ENCODE data around the gene ACADSB. TPM values are rescaled to one million over a fixed set of nuclear protein-coding genes. Genes with fewer than 3 reads are reported as not detected.

ACADSB gene
- total RNA-seq, 1 donor, result 9.4 TPM

DNA sequence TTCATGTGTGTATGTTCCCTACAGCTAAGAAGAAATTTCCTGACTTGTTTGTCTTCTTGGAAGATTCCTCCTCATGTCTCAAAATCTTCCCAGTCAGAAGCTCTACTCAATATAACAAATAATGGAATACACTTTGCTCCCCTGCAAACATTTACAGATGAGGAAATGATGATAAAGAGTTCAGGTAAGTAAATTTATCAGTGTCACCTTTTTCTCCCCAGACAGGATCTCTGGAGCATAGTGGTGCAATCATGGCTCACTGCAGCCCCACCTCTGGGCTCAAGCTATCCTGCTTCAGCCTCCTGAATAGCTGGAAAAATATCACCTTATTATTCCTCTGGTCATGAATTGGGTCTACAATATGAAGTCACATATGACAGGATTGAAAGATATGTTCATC, 25.5 kb downstream of the ACADSB start:
- no peaks in the 10 kb centered on the region for H3K9me3 ChIP-seq (ENCODE audit: low read depth, low read length)
- no peak overlapping the region for H3K4me3 ChIP-seq (ENCODE audit: insufficient read depth, low read length)
- H4K20me1 ChIP-seq (ENCODE audit: insufficient read depth, low read length), result no peaks in the 10 kb centered on the region
- no peak overlapping the region for H2AFZ ChIP-seq (ENCODE audit: low read length)
- TF ChIP-seq, protein P1, sequence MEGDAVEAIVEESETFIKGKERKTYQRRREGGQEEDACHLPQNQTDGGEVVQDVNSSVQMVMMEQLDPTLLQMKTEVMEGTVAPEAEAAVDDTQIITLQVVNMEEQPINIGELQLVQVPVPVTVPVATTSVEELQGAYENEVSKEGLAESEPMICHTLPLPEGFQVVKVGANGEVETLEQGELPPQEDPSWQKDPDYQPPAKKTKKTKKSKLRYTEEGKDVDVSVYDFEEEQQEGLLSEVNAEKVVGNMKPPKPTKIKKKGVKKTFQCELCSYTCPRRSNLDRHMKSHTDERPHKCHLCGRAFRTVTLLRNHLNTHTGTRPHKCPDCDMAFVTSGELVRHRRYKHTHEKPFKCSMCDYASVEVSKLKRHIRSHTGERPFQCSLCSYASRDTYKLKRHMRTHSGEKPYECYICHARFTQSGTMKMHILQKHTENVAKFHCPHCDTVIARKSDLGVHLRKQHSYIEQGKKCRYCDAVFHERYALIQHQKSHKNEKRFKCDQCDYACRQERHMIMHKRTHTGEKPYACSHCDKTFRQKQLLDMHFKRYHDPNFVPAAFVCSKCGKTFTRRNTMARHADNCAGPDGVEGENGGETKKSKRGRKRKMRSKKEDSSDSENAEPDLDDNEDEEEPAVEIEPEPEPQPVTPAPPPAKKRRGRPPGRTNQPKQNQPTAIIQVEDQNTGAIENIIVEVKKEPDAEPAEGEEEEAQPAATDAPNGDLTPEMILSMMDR (IDR thresholded peaks at IDR 0.05; ENCODE audit: extremely low read depth, low read depth, low read length), result no peak
- no peak for DNase-seq (ENCODE audit: insufficient read length, low spot score, missing footprints)
- no peaks in the 10 kb centered on the region for H3K4me1 ChIP-seq (ENCODE audit: insufficient read depth, low read length)
- no peaks in the 10 kb centered on the region for H3K27me3 ChIP-seq (ENCODE audit: insufficient read depth, low read length)
- no peak overlapping the region for H3K4me2 ChIP-seq (ENCODE audit: insufficient read depth, low read length)
- H3K79me2 ChIP-seq (ENCODE audit: insufficient read depth, low read length), result no peaks in the 10 kb centered on the region
- no peak overlapping the region for H3K27ac ChIP-seq (ENCODE audit: low read depth, low read length)
- H3K36me3 ChIP-seq (ENCODE audit: insufficient read depth, low read length), result no peaks in the 10 kb centered on the region

DNA sequence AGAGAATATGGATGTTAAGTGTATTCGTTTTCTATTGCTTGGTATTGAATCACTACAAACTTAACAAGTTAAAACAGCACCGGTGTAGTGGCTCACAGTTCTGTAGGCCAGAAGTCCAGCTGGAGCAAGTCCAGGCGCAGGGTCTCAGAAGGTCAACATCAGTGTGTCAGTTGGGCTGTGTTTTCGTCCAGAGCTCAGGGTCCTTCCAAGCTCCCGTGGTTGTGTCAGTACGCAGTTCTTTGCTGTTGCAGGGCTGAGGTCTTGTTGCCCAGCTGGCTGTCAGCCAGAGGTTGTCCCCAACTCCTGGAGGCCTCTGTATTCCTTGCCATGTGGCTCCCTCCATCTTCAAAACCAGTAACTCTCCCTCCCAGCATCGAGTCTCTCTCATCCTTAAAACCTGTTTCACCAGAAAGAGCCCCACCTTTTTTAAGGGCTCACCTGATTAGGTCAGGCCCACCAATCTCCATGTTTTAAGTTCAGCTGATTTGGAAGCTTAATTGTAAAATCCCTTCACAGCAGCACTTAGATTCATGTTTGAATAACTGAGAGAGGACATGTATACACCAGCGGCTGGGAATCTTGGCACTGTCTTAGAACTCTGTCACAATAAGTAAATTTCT, 26.8 kb downstream of the ACADSB start:
- no peak for DNase-seq (ENCODE audit: insufficient read length, low spot score, missing footprints)
- H3K27ac ChIP-seq (ENCODE audit: low read depth, low read length), result no peak overlapping the region
- no peak overlapping the region for H2AFZ ChIP-seq (ENCODE audit: low read length)
- no peaks in the 10 kb centered on the region for H3K9me3 ChIP-seq (ENCODE audit: low read depth, low read length)
- H3K4me1 ChIP-seq (ENCODE audit: insufficient read depth, low read length), result no peaks in the 10 kb centered on the region
- TF ChIP-seq, protein P1 (IDR thresholded peaks at IDR 0.05; ENCODE audit: extremely low read depth, low read depth, low read length), result no peak
- no peaks in the 10 kb centered on the region for H4K20me1 ChIP-seq (ENCODE audit: insufficient read depth, low read length)
- no peaks in the 10 kb centered on the region for H3K27me3 ChIP-seq (ENCODE audit: insufficient read depth, low read length)
- no peaks in the 10 kb centered on the region for H3K79me2 ChIP-seq (ENCODE audit: insufficient read depth, low read length)
- no peak overlapping the region for H3K4me2 ChIP-seq (ENCODE audit: insufficient read depth, low read length)
- no peak overlapping the region for H3K4me3 ChIP-seq (ENCODE audit: insufficient read depth, low read length)
- H3K36me3 ChIP-seq (ENCODE audit: insufficient read depth, low read length), result no peaks in the 10 kb centered on the region

DNA sequence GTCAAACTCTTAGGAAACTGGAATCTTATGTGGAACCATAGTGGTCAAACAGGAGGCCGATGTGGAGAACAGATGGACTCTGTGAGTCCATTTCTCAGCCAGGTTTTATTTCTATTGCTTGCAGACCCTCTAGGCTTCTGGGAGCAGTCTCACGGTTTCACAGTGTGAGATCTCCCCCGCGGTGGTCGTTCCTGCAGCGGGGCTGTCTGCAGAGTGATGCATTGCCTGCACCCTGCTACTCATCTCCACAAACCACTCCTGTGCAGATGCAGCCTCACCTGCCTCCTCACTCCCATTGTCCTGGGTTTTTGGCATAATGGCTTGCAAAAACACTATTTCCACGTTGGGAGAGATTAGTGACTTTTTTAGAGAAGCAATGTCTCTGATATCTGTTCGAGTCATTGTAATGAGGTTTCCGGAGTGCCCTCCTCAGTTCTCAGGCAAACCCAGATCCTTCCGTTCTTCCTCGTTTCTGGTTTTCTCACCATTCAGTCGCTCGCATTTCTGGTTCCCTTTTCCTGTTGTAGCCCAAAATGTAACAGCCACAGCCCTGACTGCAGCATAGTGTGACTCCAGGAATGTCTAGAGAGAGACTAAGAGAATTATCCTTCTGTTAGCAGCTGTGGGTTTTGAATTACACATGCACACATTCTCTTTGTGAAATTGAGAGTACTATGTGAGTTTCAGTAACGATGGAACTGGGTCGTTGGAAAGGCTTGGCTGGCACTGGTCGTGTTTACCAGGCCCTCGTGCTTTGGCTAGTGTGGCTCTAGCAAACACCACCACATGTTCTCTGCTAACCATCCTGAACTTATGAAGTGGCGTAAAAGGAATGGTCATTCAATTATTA, 30.2 kb downstream of the ACADSB start:
- H3K36me3 ChIP-seq (ENCODE audit: insufficient read depth, low read length), result no peaks in the 10 kb centered on the region
- no peak overlapping the region for H2AFZ ChIP-seq (ENCODE audit: low read length)
- H3K4me1 ChIP-seq (ENCODE audit: insufficient read depth, low read length), result no peaks in the 10 kb centered on the region
- H3K27me3 ChIP-seq (ENCODE audit: insufficient read depth, low read length), result no peaks in the 10 kb centered on the region
- H3K27ac ChIP-seq (ENCODE audit: low read depth, low read length), result no peak overlapping the region
- TF ChIP-seq, protein P1 (IDR thresholded peaks at IDR 0.05; ENCODE audit: extremely low read depth, low read depth, low read length), result no peak
- H3K79me2 ChIP-seq (ENCODE audit: insufficient read depth, low read length), result no peaks in the 10 kb centered on the region
- no peak overlapping the region for H3K4me2 ChIP-seq (ENCODE audit: insufficient read depth, low read length)
- no peak for DNase-seq (ENCODE audit: insufficient read length, low spot score, missing footprints)
- H4K20me1 ChIP-seq (ENCODE audit: insufficient read depth, low read length), result no peaks in the 10 kb centered on the region
- no peaks in the 10 kb centered on the region for H3K9me3 ChIP-seq (ENCODE audit: low read depth, low read length)
- H3K4me3 ChIP-seq (ENCODE audit: insufficient read depth, low read length), result no peak overlapping the region

DNA sequence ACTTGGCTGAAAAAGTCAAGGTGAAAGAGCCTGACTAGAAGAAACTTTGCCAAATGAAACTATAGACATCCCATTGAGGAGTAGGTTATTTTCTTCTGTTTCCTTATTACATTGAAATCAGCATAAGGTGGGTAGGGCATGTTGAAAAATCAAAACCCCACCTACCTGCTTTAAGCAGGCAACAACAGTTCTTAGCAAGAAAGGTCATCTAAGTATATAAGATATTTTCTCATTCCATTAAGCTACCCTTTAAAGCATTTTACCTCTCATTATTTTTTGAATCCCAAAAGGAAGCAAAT, 30.8 kb downstream of the ACADSB start:
- Histone ChIP-seq H3K4me3 (ENCODE audit: insufficient read depth, low read length) (no peak overlapping the region), H3K4me1 (ENCODE audit: insufficient read depth, low read length) (no peaks in the 10 kb centered on the region), H3K4me2 (ENCODE audit: insufficient read depth, low read length) (no peak overlapping the region), H3K27ac (ENCODE audit: low read depth, low read length) (no peak overlapping the region), H2AFZ (ENCODE audit: low read length) (no peak overlapping the region), H3K36me3 (ENCODE audit: insufficient read depth, low read length) (no peaks in the 10 kb centered on the region), H3K27me3 (ENCODE audit: insufficient read depth, low read length) (no peaks in the 10 kb centered on the region), H3K79me2 (ENCODE audit: insufficient read depth, low read length) (no peaks in the 10 kb centered on the region), H4K20me1 (ENCODE audit: insufficient read depth, low read length) (no peaks in the 10 kb centered on the region), H3K9me3 (ENCODE audit: low read depth, low read length) (no peaks in the 10 kb centered on the region)
- TF ChIP-seq, protein P1 (IDR thresholded peaks at IDR 0.05; ENCODE audit: extremely low read depth, low read depth, low read length), result no peak
- no peak for DNase-seq (ENCODE audit: insufficient read length, low spot score, missing footprints)
